ENCODE measurements around the gene PLA2G6.
A peak's percentile ranks its signal among the peaks of the same experiment; 100 is the strongest.

The PLA2G6 gene, protein sequence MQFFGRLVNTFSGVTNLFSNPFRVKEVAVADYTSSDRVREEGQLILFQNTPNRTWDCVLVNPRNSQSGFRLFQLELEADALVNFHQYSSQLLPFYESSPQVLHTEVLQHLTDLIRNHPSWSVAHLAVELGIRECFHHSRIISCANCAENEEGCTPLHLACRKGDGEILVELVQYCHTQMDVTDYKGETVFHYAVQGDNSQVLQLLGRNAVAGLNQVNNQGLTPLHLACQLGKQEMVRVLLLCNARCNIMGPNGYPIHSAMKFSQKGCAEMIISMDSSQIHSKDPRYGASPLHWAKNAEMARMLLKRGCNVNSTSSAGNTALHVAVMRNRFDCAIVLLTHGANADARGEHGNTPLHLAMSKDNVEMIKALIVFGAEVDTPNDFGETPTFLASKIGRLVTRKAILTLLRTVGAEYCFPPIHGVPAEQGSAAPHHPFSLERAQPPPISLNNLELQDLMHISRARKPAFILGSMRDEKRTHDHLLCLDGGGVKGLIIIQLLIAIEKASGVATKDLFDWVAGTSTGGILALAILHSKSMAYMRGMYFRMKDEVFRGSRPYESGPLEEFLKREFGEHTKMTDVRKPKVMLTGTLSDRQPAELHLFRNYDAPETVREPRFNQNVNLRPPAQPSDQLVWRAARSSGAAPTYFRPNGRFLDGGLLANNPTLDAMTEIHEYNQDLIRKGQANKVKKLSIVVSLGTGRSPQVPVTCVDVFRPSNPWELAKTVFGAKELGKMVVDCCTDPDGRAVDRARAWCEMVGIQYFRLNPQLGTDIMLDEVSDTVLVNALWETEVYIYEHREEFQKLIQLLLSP

DNA sequence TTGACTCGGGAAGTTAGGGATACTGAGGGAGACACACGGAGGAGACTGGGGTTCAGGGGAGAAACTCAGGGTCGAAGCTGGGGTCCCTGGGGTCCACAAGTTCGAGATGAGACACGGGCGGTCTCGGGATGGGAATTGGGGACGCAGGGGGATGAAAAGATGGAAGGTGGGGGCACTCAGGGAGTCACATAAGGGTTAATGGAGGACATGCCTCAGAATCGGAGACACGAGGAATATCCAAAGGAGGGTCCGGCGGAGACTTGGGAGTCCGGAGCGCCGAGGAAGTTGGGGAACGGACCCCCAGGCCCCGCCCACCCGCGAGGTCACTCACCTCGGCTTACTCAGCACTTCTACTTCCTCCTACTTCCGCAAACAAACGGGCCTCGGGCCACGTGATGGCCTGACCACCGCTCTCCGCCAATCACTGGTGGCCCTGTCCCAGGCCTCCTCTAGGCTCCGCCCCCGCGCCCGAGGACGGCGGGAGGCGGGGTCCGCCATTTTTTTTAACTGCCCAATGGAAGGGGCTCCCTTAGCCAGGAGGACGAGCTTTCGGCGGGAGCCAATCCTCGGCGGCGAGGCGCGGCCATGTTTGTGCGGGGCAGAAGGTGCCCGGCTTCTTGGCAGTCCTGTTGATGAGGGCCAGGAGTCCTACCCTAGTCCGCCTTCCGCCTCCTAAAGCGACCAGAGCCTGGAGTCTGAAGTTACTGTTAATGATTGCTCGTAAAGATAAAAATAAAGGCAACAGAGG is at the start of gene PLA2G6:
Gene PLA2G6 (minus strand): TSS at position 378 of the 748 bp plus-strand sequence. CDS start 12,404 bp downstream, outside the sequence.
- H3K4me1 ChIP-seq (ENCODE audit: insufficient read depth, poor library complexity, severe bottlenecking): peaks cover 39% of the 10 kb centered on the region
- ATAC-seq (ENCODE audit: low read depth) (peak; percentile 85), DNase-seq (ENCODE audit: low spot score) (peak; percentile 97)
- H3K27ac ChIP-seq (ENCODE audit: poor library complexity, severe bottlenecking): peak within 1 kb of the TSS; percentile 93
- TF ChIP-seq, protein P1, sequence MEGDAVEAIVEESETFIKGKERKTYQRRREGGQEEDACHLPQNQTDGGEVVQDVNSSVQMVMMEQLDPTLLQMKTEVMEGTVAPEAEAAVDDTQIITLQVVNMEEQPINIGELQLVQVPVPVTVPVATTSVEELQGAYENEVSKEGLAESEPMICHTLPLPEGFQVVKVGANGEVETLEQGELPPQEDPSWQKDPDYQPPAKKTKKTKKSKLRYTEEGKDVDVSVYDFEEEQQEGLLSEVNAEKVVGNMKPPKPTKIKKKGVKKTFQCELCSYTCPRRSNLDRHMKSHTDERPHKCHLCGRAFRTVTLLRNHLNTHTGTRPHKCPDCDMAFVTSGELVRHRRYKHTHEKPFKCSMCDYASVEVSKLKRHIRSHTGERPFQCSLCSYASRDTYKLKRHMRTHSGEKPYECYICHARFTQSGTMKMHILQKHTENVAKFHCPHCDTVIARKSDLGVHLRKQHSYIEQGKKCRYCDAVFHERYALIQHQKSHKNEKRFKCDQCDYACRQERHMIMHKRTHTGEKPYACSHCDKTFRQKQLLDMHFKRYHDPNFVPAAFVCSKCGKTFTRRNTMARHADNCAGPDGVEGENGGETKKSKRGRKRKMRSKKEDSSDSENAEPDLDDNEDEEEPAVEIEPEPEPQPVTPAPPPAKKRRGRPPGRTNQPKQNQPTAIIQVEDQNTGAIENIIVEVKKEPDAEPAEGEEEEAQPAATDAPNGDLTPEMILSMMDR (IDR thresholded peaks at IDR 0.05; ENCODE audit: poor library complexity, severe bottlenecking): no peak
- H3K4me3 ChIP-seq (ENCODE audit: severe bottlenecking): peak within 1 kb of the TSS; percentile 36
- no peaks in the 10 kb centered on the region for H3K36me3 ChIP-seq (ENCODE audit: low read depth)
- no peaks in the 10 kb centered on the region for H3K27me3 ChIP-seq (ENCODE audit: insufficient read depth, poor library complexity, severe bottlenecking)
- H3K9me3 ChIP-seq (ENCODE audit: severe bottlenecking): no peaks in the 10 kb centered on the region

DNA sequence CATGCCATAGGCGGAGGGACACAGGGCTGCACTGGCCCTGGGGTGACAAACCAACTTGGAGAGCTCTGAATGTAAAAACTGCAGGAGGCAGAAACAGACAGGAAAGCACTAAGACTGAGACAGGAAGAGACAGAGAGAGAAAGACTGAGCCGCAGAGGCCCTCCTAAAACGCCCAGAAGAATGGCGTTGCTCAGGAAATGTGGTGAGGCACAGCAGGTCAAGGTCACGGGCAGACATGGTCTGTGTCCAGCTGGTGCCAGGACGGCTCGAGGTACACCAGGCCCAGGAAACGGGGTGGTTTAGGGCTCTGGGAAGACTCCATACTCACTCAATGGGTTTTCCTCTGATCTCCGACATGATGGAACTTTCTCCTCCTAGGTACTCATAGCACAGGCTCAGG is 49.3 kb upstream of the PLA2G6 start:
- peaks cover 59% of the 10 kb centered on the region for H3K36me3 ChIP-seq (ENCODE audit: low read depth)
- DNase-seq (ENCODE audit: low spot score) (no peak), ATAC-seq (ENCODE audit: low read depth) (no peak)
- TF ChIP-seq, protein P1 (IDR thresholded peaks at IDR 0.05; ENCODE audit: poor library complexity, severe bottlenecking): no peak
- no peaks in the 10 kb centered on the region for H3K27me3 ChIP-seq (ENCODE audit: insufficient read depth, poor library complexity, severe bottlenecking)
- peaks cover 17% of the 10 kb centered on the region for H3K4me1 ChIP-seq (ENCODE audit: insufficient read depth, poor library complexity, severe bottlenecking)
- H3K9me3 ChIP-seq (ENCODE audit: severe bottlenecking): no peaks in the 10 kb centered on the region
- peak overlapping the region; percentile 48 for H3K27ac ChIP-seq (ENCODE audit: poor library complexity, severe bottlenecking)
- H3K4me3 ChIP-seq (ENCODE audit: severe bottlenecking): no peak overlapping the region

DNA sequence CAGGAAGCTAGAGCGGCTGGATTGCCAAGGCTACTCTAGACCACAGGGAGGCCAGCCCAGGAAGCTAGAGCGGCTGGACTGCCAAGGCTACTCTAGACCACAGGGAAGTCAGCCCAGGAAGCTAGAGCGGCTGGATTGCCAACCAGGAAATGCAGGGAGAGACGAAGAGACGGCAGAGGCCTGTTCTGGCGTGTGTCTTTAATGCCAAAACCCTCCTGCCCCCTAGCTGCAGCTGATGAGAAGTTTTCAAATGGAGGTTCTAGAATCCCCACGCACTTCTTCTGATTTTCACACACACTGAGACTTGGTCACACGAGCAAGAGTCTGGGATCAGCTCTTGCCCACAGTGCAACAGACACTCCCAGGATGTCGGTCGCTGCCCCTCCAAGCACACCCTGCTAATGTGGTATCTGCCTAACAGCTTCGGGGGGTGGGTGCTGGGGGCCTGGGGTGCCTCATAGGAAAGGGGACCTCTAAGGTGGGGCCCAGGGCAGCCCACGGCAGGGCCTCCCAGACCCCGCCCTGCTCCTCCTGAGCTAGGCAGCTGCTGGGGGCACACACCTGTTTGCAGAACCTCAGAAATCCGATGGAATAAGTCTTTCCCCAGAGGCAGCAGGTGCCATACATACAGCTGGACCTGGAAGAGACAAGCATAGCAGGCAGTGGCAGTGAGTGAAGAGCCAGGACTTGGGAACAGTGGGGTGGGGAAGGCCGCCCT is 48.6 kb upstream of the PLA2G6 start:
- Histone ChIP-seq H3K27me3 (ENCODE audit: insufficient read depth, poor library complexity, severe bottlenecking) (no peaks in the 10 kb centered on the region), H3K36me3 (ENCODE audit: low read depth) (peaks cover 62% of the 10 kb centered on the region), H3K4me3 (ENCODE audit: severe bottlenecking) (no peak overlapping the region), H3K9me3 (ENCODE audit: severe bottlenecking) (no peaks in the 10 kb centered on the region), H3K4me1 (ENCODE audit: insufficient read depth, poor library complexity, severe bottlenecking) (peaks cover 17% of the 10 kb centered on the region), H3K27ac (ENCODE audit: poor library complexity, severe bottlenecking) (peak overlapping the region; percentile 48)
- DNase-seq (ENCODE audit: low spot score) (no peak), ATAC-seq (ENCODE audit: low read depth) (no peak)
- TF ChIP-seq, protein P1 (IDR thresholded peaks at IDR 0.05; ENCODE audit: poor library complexity, severe bottlenecking): no peak

DNA sequence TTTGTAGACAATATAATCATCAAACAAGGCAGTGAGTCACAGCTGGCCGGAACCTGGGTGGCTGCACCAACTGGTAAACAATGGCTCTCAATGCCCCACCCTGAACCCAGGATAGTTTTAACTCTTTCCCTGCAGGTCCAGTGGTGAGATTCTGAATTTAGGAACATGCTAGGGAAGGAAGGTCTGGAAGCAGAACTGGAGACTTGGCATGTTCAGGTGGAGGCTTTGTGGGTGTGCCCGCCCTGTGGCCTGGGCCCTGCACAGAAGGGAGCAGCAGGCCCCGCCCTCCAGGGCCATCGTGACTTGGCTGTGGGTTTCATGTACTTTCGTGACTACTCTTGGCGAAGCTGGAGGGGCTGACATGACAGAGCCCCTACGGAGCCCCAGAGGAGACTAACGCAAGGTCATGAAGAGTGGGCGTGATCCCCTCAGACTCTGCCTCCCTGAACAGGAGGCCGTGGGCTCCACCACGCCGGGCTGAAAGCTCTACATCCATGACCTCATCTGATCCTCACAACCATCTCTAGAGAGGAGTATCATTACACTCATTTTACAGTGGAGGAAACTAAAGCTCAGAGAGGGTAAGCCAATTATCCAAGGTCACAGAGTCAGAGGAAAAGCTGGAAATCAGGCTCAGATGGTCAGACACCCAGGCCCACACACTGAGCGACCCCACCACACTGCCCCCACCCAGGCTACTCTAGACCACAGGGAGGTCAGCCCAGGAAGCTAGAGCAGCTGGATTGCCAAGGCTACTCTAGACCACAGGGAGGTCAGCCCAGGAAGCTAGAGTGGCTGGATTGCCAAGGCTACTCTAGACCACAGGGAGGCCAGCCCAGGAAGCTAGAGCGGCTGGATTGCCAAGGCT is 47.5 kb upstream of the PLA2G6 start:
- H3K4me3 ChIP-seq (ENCODE audit: severe bottlenecking): no peak overlapping the region
- H3K9me3 ChIP-seq (ENCODE audit: severe bottlenecking): no peaks in the 10 kb centered on the region
- peaks cover 17% of the 10 kb centered on the region for H3K4me1 ChIP-seq (ENCODE audit: insufficient read depth, poor library complexity, severe bottlenecking)
- DNase-seq (ENCODE audit: low spot score) (peak; percentile 77), ATAC-seq (ENCODE audit: low read depth) (peak; percentile 88)
- peak overlapping the region; percentile 94 for H3K27ac ChIP-seq (ENCODE audit: poor library complexity, severe bottlenecking)
- H3K27me3 ChIP-seq (ENCODE audit: insufficient read depth, poor library complexity, severe bottlenecking): no peaks in the 10 kb centered on the region
- H3K36me3 ChIP-seq (ENCODE audit: low read depth): peaks cover 64% of the 10 kb centered on the region
- TF ChIP-seq, protein P1 (IDR thresholded peaks at IDR 0.05; ENCODE audit: poor library complexity, severe bottlenecking): no peak
